Measurements from ENCODE around the gene DOCK2. TPM values are rescaled to one million over a fixed set of nuclear protein-coding genes. Genes with fewer than 3 reads are reported as not detected.

The DOCK2 gene
- total RNA-seq, 1 experiment from 2014 or later = 0.26 TPM

GRCh38 chr5:169599451-169599850 lies 37.6 kb upstream of the DOCK2 start:
- Histone ChIP-seq H3K4me1 (ENCODE audit: insufficient read depth, low read length) (peaks cover 34% of the 10 kb centered on the region), H2AFZ (ENCODE audit: low read length) (no peak overlapping the region), H3K4me2 (ENCODE audit: low read length) (no peak overlapping the region), H4K20me1 (ENCODE audit: low read length) (no peaks in the 10 kb centered on the region), H3F3A (ENCODE audit: low read length, unreplicated experiment) (peaks cover 9% of the 10 kb centered on the region), H3K27ac (ENCODE audit: low read length) (peak overlapping the region; percentile 18; the same call in 1 of the 2 replicates), H3K9me2 (replicated peaks; ENCODE audit: low read length) (no peaks in the 10 kb centered on the region), H3K27me3 (ENCODE audit: low read length) (no peaks in the 10 kb centered on the region), H3K36me3 (ENCODE audit: low read depth, low read length) (peaks cover 77% of the 10 kb centered on the region), H3K79me2 (ENCODE audit: low read length) (peaks cover 1% of the 10 kb centered on the region), H3K9ac (ENCODE audit: low read length) (no peak overlapping the region), H3K9me3 (ENCODE audit: low read length) (no peaks in the 10 kb centered on the region), H3K4me3 (ENCODE audit: low read length) (no peak overlapping the region)
- peak; percentile 61 for DNase-seq
- intact Hi-C loops (cut with micrococcal nuclease) = no loop called here
- ATAC-seq = peak; percentile 59
- no TSS peak for BruUV-seq (replicated peaks)
- CTCF ChIA-PET = no interaction called here
- POLR2A ChIA-PET (ENCODE audit: unreplicated experiment) = interaction anchor here (0.6 kb wide), 1 partner anchor 13 kb away, joined by 3 read pairs; no protein-coding TSS in a partner anchor
- TF ChIP-seq EZH2 (IDR thresholded peaks at IDR 0.05; ENCODE audit: low read length, unreplicated experiment) = no peak
- TF ChIP-seq CTCF (conservative IDR thresholded peaks at IDR 0.05; ENCODE audit: low read depth, low read length) = peak; percentile 43

GRCh38 chr5:169602535-169602934 lies 34.5 kb upstream of the DOCK2 start:
- Histone ChIP-seq H3K9me2 (replicated peaks; ENCODE audit: low read length) (no peaks in the 10 kb centered on the region), H3K27me3 (ENCODE audit: low read length) (no peaks in the 10 kb centered on the region), H3K36me3 (ENCODE audit: low read depth, low read length) (peaks cover 57% of the 10 kb centered on the region), H3K4me3 (ENCODE audit: low read length) (no peak overlapping the region), H3K79me2 (ENCODE audit: low read length) (no peaks in the 10 kb centered on the region), H4K20me1 (ENCODE audit: low read length) (no peaks in the 10 kb centered on the region), H3K4me2 (ENCODE audit: low read length) (peak overlapping the region; percentile 43), H2AFZ (ENCODE audit: low read length) (no peak overlapping the region), H3F3A (ENCODE audit: low read length, unreplicated experiment) (peaks cover 9% of the 10 kb centered on the region), H3K4me1 (ENCODE audit: insufficient read depth, low read length) (peaks cover 27% of the 10 kb centered on the region), H3K9me3 (ENCODE audit: low read length) (no peaks in the 10 kb centered on the region), H3K27ac (ENCODE audit: low read length) (peak overlapping the region; percentile 85), H3K9ac (ENCODE audit: low read length) (peak overlapping the region; percentile 38; the same call in 1 of the 2 replicates)
- ATAC-seq = peak; percentile 85
- BruUV-seq (replicated peaks) = no TSS peak
- ChIA-PET CTCF (interaction anchor here (1.0 kb wide), 1 partner anchor 94 kb away, joined by 3 read pairs; no protein-coding TSS in a partner anchor), POLR2A (ENCODE audit: unreplicated experiment) (interaction anchor here (0.6 kb wide), 1 partner anchor 30 kb away, joined by 4 read pairs; no protein-coding TSS in a partner anchor)
- peak; percentile 85 for DNase-seq
- TF ChIP-seq EZH2 (IDR thresholded peaks at IDR 0.05; ENCODE audit: low read length, unreplicated experiment) = no peak
- no peak for TF ChIP-seq EZH2phosphoT487 (IDR thresholded peaks at IDR 0.05; ENCODE audit: borderline replicate concordance, low read length)
- no peak for TF ChIP-seq CTCF (conservative IDR thresholded peaks at IDR 0.05; ENCODE audit: low read depth, low read length)
- intact Hi-C loops (cut with micrococcal nuclease) = loop anchor here (1.0 to 2.0 kb wide), 6 partner anchors 9 to 387 kb away; no protein-coding TSS in a partner anchor

- ChIA-PET CTCF (no interaction called here), POLR2A (ENCODE audit: unreplicated experiment) (no interaction called here)
- Histone ChIP-seq H3K4me2 (ENCODE audit: low read length) (no peak overlapping the region), H3K9ac (ENCODE audit: low read length) (no peak overlapping the region), H3K79me2 (ENCODE audit: low read length) (no peaks in the 10 kb centered on the region), H3K4me1 (ENCODE audit: insufficient read depth, low read length) (peaks cover 25% of the 10 kb centered on the region), H3K9me3 (ENCODE audit: low read length) (0 out of 2 replicates have a peak, but pooled peaks cover 3% of the 10 kb centered on the region), H2AFZ (ENCODE audit: low read length) (no peak overlapping the region), H3K27me3 (ENCODE audit: low read length) (no peaks in the 10 kb centered on the region), H3K4me3 (ENCODE audit: low read length) (no peak overlapping the region), H3K36me3 (ENCODE audit: low read depth, low read length) (peaks cover 26% of the 10 kb centered on the region), H3K9me2 (replicated peaks; ENCODE audit: low read length) (no peaks in the 10 kb centered on the region), H4K20me1 (ENCODE audit: low read length) (no peaks in the 10 kb centered on the region), H3K27ac (ENCODE audit: low read length) (no peak overlapping the region), H3F3A (ENCODE audit: low read length, unreplicated experiment) (peaks cover 9% of the 10 kb centered on the region)
- no peak for TF ChIP-seq CTCF (conservative IDR thresholded peaks at IDR 0.05; ENCODE audit: low read depth, low read length)
- no peak for TF ChIP-seq EZH2 (IDR thresholded peaks at IDR 0.05; ENCODE audit: low read length, unreplicated experiment)
- no peak for TF ChIP-seq EZH2phosphoT487 (IDR thresholded peaks at IDR 0.05; ENCODE audit: borderline replicate concordance, low read length)
- ATAC-seq (no peak), DNase-seq (no peak)
- intact Hi-C loops (cut with micrococcal nuclease) = no loop called here
- BruUV-seq (replicated peaks) = no TSS peak
Observed at GRCh38 chr5:169606279-169606678, 30.8 kb upstream of the DOCK2 start.

Data from PC-3 (cell line).